ENCODE results near the gene ADD1. TPM values are rescaled to one million over a fixed set of nuclear protein-coding genes. Genes with fewer than 3 reads are reported as not detected.
A peak's percentile ranks its signal among the peaks of the same experiment; 100 is the strongest.

Gene ADD1
- total and polyA plus RNA-seq, 2 donors from 2014 or later, result 232 to 313 TPM

- H3K4me1 ChIP-seq (ENCODE audit: control insufficient read depth in 2 of 3, insufficient read depth in 2 of 3, low read depth in 1 of 3, low read length in 3 of 3), result peaks cover 10 to 49% (median 32%) of the 10 kb centered on the region in 3 donors
- H3K9ac ChIP-seq (ENCODE audit: low read length in 3 of 3), result peak overlapping the region in 1 of 3 donors; percentile 68
- TF ChIP-seq CTCF (IDR thresholded peaks at IDR 0.05; ENCODE audit: borderline replicate concordance, extremely low read depth, insufficient read depth), result no peak
- no peaks in the 10 kb centered on the region for H3K36me3 ChIP-seq (ENCODE audit: control insufficient read depth in 2 of 3, insufficient read depth in 3 of 3, low read length in 3 of 3)
- FAIRE-seq (no peak), DNase-seq (no peak)
- peak overlapping the region in 2 of 3 donors; percentile 63 to 71 for H3K4me3 ChIP-seq (ENCODE audit: low read length in 3 of 3)
- intact Hi-C loops (cut with DNase I), result no loop called here
- peak overlapping the region; percentile 81 to 83 for H3K27ac ChIP-seq (ENCODE audit: low read depth in 2 of 2, low read length in 2 of 2)
- H3K9me3 ChIP-seq (ENCODE audit: control insufficient read depth in 2 of 3, insufficient read depth in 1 of 3, low read length in 3 of 3), result no peaks in the 10 kb centered on the region
- no peaks in the 10 kb centered on the region for H3K27me3 ChIP-seq (ENCODE audit: control insufficient read depth, insufficient read depth, low read length)
Measured at GRCh38 chr4:2869659-2870058, 26.0 kb downstream of the ADD1 start.

- no peaks in the 10 kb centered on the region for H3K27me3 ChIP-seq (ENCODE audit: control insufficient read depth, insufficient read depth, low read length)
- H3K36me3 ChIP-seq (ENCODE audit: control insufficient read depth in 2 of 3, insufficient read depth in 3 of 3, low read length in 3 of 3), result no peaks in the 10 kb centered on the region
- TF ChIP-seq CTCF (IDR thresholded peaks at IDR 0.05; ENCODE audit: borderline replicate concordance, extremely low read depth, insufficient read depth), result no peak
- H3K4me1 ChIP-seq (ENCODE audit: control insufficient read depth in 2 of 3, insufficient read depth in 2 of 3, low read depth in 1 of 3, low read length in 3 of 3), result peaks cover 8 to 46% (median 34%) of the 10 kb centered on the region in 3 donors
- H3K27ac ChIP-seq (ENCODE audit: low read depth in 2 of 2, low read length in 2 of 2), result peak overlapping the region; percentile 81 to 83
- peak; percentile 17 for FAIRE-seq
- intact Hi-C loops (cut with DNase I), result no loop called here
- H3K9me3 ChIP-seq (ENCODE audit: control insufficient read depth in 2 of 3, insufficient read depth in 1 of 3, low read length in 3 of 3), result no peaks in the 10 kb centered on the region
- peak overlapping the region in 1 of 3 donors; percentile 68 for H3K9ac ChIP-seq (ENCODE audit: low read length in 3 of 3)
- DNase-seq, result no peak
- H3K4me3 ChIP-seq (ENCODE audit: low read length in 3 of 3), result peak overlapping the region in 2 of 3 donors; percentile 63 to 71
Measured at GRCh38 chr4:2870082-2870481, 26.4 kb downstream of the ADD1 start.

GRCh38 chr4:2871466-2871865 is 27.8 kb downstream of the ADD1 start:
- H3K4me3 ChIP-seq (ENCODE audit: low read length in 3 of 3), result no peak overlapping the region
- H3K36me3 ChIP-seq (ENCODE audit: control insufficient read depth in 2 of 3, insufficient read depth in 3 of 3, low read length in 3 of 3), result peaks cover 0 to 4% (median 3%) of the 10 kb centered on the region in 3 donors
- intact Hi-C loops (cut with DNase I), result no loop called here
- H3K27me3 ChIP-seq (ENCODE audit: control insufficient read depth, insufficient read depth, low read length), result no peaks in the 10 kb centered on the region
- no peak for TF ChIP-seq CTCF (IDR thresholded peaks at IDR 0.05; ENCODE audit: borderline replicate concordance, extremely low read depth, insufficient read depth)
- FAIRE-seq (no peak), DNase-seq (no peak)
- H3K27ac ChIP-seq (ENCODE audit: low read depth in 2 of 2, low read length in 2 of 2), result no peak overlapping the region
- no peak overlapping the region for H3K9ac ChIP-seq (ENCODE audit: low read length in 3 of 3)
- H3K4me1 ChIP-seq (ENCODE audit: control insufficient read depth in 2 of 3, insufficient read depth in 2 of 3, low read depth in 1 of 3, low read length in 3 of 3), result peaks cover 4 to 41% (median 35%) of the 10 kb centered on the region in 3 donors
- no peaks in the 10 kb centered on the region for H3K9me3 ChIP-seq (ENCODE audit: control insufficient read depth in 2 of 3, insufficient read depth in 1 of 3, low read length in 3 of 3)

- no peaks in the 10 kb centered on the region for H3K9me3 ChIP-seq (ENCODE audit: control insufficient read depth in 2 of 3, insufficient read depth in 1 of 3, low read length in 3 of 3)
- H3K4me1 ChIP-seq (ENCODE audit: control insufficient read depth in 2 of 3, insufficient read depth in 2 of 3, low read depth in 1 of 3, low read length in 3 of 3), result peaks cover 4 to 36% (median 31%) of the 10 kb centered on the region in 3 donors
- no peak overlapping the region for H3K4me3 ChIP-seq (ENCODE audit: low read length in 3 of 3)
- no peak overlapping the region for H3K9ac ChIP-seq (ENCODE audit: low read length in 3 of 3)
- intact Hi-C loops (cut with DNase I), result no loop called here
- FAIRE-seq (no peak), DNase-seq (no peak)
- peaks cover 0 to 4% (median 3%) of the 10 kb centered on the region in 3 donors for H3K36me3 ChIP-seq (ENCODE audit: control insufficient read depth in 2 of 3, insufficient read depth in 3 of 3, low read length in 3 of 3)
- H3K27ac ChIP-seq (ENCODE audit: low read depth in 2 of 2, low read length in 2 of 2), result no peak overlapping the region
- H3K27me3 ChIP-seq (ENCODE audit: control insufficient read depth, insufficient read depth, low read length), result no peaks in the 10 kb centered on the region
- no peak for TF ChIP-seq CTCF (IDR thresholded peaks at IDR 0.05; ENCODE audit: borderline replicate concordance, extremely low read depth, insufficient read depth)
Measured at GRCh38 chr4:2871911-2872310, 28.3 kb downstream of the ADD1 start.
